ENCODE results near the gene ZSCAN25.
"Not testable (repeated sequence)": the region's sequence is repeated elsewhere in the genome, so short reads cannot be mapped to it uniquely, and the experiment has no call there.

- TF ChIP-seq CTCF, POLR2A (IDR thresholded peaks at IDR 0.05): not testable (repeated sequence)
Measured at GRCh38 chr7:99654626-99655025, 37.9 kb downstream of the ZSCAN25 start.

Measured in testis (tissue), 2 donors.